Measurements from ENCODE around the gene D2HGDH.

- TF ChIP-seq CTCF (IDR thresholded peaks at IDR 0.05 in 4 of 5, conservative IDR thresholded peaks at IDR 0.05 in 1 of 5): no peak
- no peak for TF ChIP-seq POLR2A (IDR thresholded peaks at IDR 0.05)
Observed at GRCh38 chr2:241775223-241776177, 41.1 kb downstream of the D2HGDH start.
